Pulmonary artery endothelial cell (primary cell): Measurements from ENCODE around the gene CLOCK. TPM values are rescaled to one million over a fixed set of nuclear protein-coding genes. Genes with fewer than 3 reads are reported as not detected.

ENCODE experiments used
- DNase-seq: peaks from one replicate; pipeline ENCODE4 v3.0.0-alpha.2; 2011; ENCODE audit warnings: low read depth, low spot score
- total RNA-seq: library from RNA; depleted of rRNA; stranded (reverse); fragments of >200 nt; gene quantifications from 2 replicates; pipeline ENCODE4 v1.2.3, GENCODE V29; 2014

Gene CLOCK
- total RNA-seq, 1 donor from 2014 or later = 21.4 TPM

DNA sequence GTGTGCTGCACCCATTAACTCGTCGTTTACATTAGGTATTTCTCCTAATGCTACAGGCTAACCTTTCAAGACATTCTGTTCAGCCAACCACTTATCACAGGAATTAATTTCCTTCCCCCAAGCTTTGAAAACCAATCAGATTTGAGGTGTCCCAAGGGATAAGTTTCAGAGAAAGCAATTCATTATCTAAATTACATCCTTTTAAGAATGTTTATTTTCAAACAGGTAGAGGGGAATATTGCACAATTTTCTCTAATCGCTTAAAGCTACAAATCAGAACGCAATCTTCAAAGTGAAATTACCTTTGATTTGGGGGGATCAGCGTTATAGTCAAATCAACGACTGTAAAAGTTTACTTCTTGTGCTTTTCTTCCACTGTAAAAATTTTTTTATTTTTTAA lies 1.6 kb downstream of the CLOCK start:
- no peak for DNase-seq

- DNase-seq = no peak
These were observed 2.9 kb downstream of the CLOCK start for GRCh38 chr4:55543858-55544257.

DNA sequence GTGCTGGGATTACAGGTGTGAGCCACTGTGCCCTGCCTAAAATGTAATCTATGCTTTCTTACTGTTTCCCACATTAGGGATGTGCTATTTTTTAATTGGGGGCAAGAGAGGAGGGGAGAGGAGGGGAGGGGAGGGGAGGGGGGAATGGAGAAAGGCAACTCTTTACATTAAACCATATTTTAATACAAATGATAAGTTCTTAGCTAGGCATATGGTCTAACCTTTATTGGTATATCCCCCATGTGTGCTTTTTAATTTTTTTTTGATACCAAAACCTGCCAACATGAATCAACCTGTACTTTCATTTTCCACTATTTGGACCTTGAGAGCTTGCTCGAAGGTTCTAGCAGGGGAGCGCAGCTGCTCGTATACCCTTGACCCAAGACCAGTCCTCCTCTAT lies 6.4 kb downstream of the CLOCK start:
- DNase-seq = no peak

DNA sequence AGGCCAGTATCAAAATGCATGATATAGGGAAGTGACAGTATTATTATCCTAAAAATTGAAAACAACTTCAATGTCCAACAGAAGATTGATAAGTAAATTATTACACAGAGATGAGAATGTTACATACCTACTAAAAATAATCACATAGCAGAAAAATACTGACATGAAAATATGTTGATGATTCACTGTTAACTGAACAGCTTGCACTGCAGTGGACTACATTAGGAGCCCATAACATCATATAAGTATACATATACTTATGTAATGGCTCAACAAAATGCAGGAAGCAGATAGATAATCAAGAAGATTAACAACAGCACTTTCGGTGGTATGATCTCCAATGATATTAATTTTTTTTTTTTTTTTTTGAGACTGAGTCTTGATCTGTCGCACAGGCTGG lies 7.1 kb downstream of the CLOCK start:
- DNase-seq = no peak

- no peak for DNase-seq
These were observed 8.2 kb downstream of the CLOCK start for GRCh38 chr4:55538531-55538930.

GRCh38 chr4:55534306-55534705 lies 12.4 kb downstream of the CLOCK start:
- no peak for DNase-seq

GRCh38 chr4:55530691-55531090 lies 16.0 kb downstream of the CLOCK start:
- DNase-seq = no peak

DNA sequence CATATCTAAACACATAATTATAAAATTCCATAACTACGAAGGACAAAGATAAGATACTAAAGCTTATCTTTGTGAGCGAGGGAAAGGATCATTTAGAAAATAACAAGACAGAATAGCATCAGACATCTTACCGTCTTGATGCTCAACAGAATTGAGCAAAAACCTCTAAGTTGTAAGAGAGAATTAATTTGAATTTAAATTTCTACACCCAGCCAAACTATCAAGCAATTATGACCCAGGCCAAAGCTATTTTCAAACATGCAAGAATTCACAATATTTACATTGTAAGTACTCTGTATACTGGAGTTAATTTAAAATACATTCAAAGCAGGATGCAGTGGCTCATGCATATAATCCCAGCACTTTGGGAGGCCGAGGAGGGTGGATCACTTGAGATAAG lies 16.5 kb downstream of the CLOCK start:
- no peak for DNase-seq

DNA sequence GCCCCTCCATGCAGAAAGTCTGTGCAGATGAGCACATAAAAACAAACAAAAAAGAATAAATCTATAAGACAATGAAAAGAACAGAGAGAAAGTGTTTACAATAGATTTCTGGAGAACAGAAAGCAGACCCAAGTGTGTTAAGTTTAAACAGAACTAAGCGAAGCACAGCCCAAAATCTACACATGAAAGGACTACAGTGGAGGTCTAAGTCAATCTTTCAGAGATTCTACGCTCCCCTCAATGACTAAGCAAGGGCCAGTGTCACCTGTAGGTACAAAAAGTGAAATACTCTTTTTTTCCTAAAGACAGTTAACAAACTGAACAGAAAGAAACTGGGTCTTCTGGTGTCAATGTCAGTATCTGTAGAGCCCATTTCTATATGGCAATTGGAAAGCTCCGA lies 18.2 kb downstream of the CLOCK start:
- DNase-seq = no peak

DNA sequence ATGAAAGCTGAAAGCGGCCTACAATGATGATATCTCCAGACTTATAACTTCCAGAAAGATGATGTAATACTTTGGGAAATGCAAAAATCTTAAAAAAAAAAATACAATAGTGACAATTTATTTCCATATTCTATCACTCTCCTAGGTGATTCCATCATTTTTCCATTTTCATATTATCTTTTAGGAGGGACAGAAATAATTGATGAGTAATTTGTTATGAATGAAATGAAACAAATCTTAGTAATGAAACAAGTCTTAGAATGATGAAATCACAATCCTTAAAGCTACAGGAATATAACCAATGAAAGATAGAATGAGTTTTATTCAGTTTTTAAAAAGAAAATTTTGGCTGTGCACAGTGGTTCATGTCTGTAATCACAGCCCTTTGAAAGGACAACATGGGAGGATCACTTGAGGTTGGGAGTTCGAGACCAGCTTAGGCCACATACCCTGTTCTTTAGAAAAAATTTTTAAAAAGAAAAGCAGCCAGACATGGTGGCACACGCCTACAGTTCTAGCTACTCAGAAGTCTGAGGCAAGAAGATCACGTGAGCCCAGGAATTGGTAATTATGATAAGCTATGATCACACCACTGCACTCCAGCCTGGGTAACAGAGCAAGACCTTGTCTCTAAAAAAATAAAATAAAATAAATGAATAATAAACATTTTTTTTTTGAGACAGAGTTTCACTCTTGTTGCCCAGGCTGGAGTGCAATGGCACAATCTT lies 21.7 kb downstream of the CLOCK start:
- no peak for DNase-seq

GRCh38 chr4:55518442-55518841 lies 28.3 kb downstream of the CLOCK start:
- no peak for DNase-seq

- DNase-seq = no peak
These were observed 29.0 kb downstream of the CLOCK start for GRCh38 chr4:55517526-55518229.

DNA sequence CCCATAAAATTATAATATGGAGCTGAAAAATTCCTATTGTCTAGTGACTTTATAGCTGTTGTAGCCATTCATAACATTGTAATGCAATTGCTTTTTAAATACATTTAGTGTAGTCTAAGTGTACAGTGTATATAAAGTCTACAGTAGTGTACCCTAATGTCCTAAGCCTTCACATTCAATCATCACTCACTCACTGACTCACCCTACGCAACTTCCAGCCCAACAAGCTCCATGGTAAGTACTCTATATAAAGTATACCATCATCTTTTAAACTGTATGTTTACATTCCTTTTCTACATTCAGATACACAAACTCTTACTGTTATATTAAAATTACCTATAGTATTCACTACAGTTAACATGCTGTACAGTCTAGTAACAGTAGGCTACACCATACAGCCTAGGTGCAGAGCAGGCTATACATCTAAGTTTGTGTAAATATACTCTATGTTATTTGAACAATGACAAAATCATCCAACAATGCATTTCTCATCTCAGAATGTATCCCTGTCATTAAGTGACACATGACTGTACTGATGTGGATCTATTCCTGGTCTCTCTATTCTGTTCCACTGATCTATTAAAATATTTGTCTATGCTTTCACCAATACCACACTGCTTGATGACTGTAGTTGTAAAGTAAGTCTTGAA lies 33.7 kb downstream of the CLOCK start:
- no peak for DNase-seq

DNA sequence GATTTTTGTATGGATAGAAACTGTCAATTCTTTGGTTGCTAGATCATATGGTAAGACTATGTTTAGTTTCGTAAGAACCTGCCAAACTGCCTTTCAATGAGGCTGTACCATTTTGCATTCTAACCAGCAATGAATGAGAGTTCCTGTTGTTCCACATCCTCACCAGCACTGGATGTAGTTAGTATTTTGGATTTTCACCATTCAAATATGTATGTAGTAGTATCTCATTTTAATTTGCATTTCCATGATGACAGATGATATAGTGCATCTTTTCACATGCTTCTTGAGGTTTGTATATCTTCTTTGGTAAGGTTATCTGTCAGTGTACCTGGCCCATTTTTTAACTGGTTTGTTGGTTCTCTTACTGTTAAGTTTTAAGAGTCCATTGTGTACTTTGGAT lies 34.6 kb downstream of the CLOCK start:
- DNase-seq = no peak

GRCh38 chr4:55510685-55511084 lies 36.0 kb downstream of the CLOCK start:
- DNase-seq = no peak

GRCh38 chr4:55509266-55509665 lies 37.4 kb downstream of the CLOCK start:
- no peak for DNase-seq

- DNase-seq = no peak
These were observed 39.1 kb downstream of the CLOCK start for GRCh38 chr4:55507612-55508011.

- DNase-seq = no peak
These were observed 43.5 kb downstream of the CLOCK start for GRCh38 chr4:55503169-55503568.

DNA sequence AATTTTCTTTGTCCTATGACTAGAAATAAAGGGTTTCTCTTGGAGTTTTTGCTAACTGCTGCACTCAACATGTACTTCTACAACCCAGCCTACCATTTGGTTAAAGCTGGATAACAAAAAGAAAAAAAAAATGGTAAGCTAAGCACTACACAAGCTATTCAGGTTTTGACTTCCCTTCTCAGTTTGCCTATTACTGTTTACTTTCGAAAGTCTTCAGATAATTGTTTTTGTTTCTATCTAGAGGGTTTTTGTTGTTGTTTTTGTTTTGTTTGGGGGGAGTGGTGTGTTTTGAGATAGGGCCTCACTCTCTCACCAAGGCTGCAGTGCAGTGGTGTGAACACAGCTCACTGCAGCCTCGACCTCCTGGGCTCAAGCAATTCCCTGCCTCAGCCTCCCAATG lies 46.6 kb downstream of the CLOCK start:
- DNase-seq = no peak

DNA sequence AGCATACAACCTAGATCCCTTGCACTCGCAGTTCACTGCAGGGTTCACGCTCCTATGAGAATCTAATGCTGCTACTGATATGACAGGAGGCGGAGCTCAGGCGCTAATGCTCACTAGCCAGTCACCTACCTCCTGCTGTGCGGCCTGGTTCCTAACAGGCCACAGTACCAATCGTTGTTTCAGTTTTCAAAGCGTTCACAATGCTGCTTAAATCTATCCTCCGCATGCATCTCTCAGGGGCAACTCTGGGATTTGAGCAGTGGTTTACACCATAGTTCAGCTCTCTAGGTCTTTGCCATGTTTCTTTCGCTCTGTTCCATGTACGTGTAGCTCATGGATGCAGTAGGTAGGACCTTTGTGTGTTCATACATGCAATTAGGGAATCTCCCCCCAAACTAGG lies 47.2 kb downstream of the CLOCK start:
- DNase-seq = no peak

DNA sequence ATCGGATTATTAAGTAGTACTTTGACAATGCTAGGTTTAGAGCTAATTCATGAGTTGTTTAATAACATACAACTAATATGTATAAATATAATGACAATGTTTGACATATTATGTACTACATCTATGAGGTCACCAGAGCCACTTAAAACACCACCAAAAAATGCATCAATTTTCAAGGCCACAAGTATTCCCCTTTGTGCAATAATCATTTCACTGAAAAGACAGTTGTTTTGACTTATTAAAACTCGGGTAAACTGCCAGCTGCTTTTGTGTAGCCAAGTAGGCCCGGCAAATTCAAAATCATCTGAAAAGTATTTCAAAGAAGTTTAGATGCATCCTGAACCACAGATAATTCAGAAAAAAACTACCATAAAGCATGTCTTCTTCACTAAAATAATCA lies 48.7 kb downstream of the CLOCK start:
- DNase-seq = no peak

- no peak for DNase-seq
These were observed 55.2 kb downstream of the CLOCK start for GRCh38 chr4:55491486-55491885.

- DNase-seq = no peak
These were observed 58.0 kb downstream of the CLOCK start for GRCh38 chr4:55488716-55489115.
